Measurements from ENCODE around the gene PDE8B. TPM values are rescaled to one million over a fixed set of nuclear protein-coding genes. Genes with fewer than 3 reads are reported as not detected.
A peak's percentile ranks its signal among the peaks of the same experiment; 100 is the strongest.

PDE8B gene
- total RNA-seq, 2 donors from 2014 or later: 0.10 TPM; not detected in 1

DNA sequence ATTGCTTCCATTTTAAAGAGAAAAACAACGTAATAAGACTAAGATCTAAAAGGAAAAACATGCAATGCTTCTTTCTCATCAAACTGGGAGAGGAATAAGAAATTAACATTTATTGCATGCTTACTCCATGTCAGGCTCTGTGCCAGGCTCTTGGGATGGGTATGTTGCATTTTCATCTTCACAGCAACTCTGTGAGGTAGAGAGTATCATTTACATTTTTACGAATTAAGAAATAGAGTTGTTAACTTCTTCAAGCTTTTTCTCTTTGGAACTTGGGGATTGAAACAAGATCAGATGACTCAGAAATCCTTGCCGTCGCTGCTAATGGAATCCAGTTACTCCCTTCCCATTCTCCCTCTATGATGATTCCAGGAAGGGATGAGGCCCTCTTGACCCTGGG is 39.5 kb downstream of the PDE8B start:
- DNase-seq (ENCODE audit: low spot score in 2 of 2): no peak
- no peak overlapping the region for H3K27ac Mint-ChIP-seq
- H3K9me3 Mint-ChIP-seq: no peaks in the 10 kb centered on the region
- H3K36me3 Mint-ChIP-seq: no peaks in the 10 kb centered on the region
- ATAC-seq: no peak

DNA sequence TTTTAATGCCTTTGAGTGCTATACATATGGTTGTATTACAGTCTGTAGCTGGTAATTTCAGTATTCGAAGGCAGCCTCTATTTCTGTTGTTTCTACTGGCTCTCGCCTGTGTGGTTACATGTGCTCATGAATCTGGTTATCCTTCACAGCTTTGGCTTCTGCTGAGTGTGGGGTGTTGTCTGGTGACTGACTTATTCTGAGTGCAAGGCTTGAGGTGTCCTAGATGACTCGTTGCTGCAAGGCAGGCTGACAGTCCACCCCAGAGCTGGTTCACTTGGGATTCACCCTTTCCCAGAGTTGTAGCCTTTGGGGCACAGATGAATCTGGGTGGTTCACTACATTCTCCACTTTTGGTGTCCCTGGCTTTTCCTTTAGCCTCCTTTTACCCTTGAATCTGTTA is 41.4 kb downstream of the PDE8B start:
- Mint-ChIP-seq H3K36me3 (no peaks in the 10 kb centered on the region), H3K9me3 (no peaks in the 10 kb centered on the region), H3K27ac (no peak overlapping the region)
- no peak for DNase-seq (ENCODE audit: low spot score in 2 of 2)
- peak in 1 of 2 donors; percentile 38 for ATAC-seq

DNA sequence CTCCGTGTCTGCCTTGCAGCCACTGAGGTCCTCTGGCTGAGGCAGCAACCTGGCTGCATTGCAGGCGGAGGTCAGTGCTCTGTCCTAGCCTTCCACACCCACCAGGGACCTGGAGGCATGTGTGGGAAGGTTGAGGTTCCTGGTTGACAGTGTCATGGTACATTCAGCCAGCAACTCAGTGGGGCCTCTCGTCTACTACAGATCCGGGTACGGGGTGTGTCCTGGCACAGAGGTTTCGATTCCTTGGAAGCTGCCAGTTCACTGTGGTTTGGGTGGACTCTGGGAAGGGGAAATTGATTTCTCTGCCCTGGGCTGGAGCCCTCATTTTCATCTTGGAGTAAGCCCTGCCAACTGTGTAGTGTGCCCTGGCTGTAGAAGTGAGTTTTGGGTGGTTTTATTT is 45.1 kb downstream of the PDE8B start:
- Mint-ChIP-seq H3K9me3 (no peaks in the 10 kb centered on the region), H3K36me3 (no peaks in the 10 kb centered on the region), H3K27ac (no peak overlapping the region)
- ATAC-seq: no peak
- no peak for DNase-seq (ENCODE audit: low spot score in 2 of 2)

DNA sequence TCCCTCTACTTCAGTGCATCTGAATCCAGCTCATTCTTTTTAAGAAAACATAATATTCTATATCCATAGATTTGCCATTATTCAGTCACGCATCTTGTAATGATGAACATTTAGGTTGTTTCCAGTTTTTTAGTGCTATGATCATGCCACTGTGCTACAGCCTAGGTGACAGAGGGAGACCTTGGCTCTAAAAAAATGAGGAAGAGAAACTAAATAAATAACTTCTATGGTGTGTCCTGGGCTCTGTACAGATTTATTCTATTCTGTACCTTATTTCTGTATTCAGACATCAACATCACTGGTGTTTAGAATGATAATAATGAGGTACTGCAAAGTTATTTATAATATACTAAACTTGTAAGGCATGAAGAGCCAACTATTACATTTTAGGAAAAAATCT is 45.9 kb downstream of the PDE8B start:
- no peaks in the 10 kb centered on the region for H3K9me3 Mint-ChIP-seq
- no peak for DNase-seq (ENCODE audit: low spot score in 2 of 2)
- no peak for ATAC-seq
- no peaks in the 10 kb centered on the region for H3K36me3 Mint-ChIP-seq
- no peak overlapping the region for H3K27ac Mint-ChIP-seq

DNA sequence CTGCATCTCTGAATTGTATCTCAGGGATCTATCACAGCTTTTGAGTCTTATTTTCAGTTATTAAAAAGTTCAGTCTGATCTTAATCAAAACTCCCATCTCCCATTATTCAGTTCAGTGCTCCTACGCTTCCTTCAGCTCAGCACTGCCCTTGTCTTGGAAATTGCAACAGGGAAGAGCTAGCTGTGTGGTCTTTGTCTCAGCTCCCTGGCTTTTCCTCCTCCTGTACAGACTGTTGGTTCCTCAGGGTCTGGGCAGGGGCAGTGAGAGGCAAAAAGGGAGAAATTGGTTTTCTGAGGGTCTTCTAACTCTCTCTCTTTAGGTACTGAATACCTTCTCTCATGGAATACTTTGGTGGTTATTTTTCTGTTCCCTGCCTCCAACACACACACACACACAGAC is 48.2 kb downstream of the PDE8B start:
- Mint-ChIP-seq H3K9me3 (no peaks in the 10 kb centered on the region), H3K27ac (no peak overlapping the region), H3K36me3 (no peaks in the 10 kb centered on the region)
- DNase-seq (ENCODE audit: low spot score in 2 of 2) (no peak), ATAC-seq (no peak)

GRCh38 chr5:77259476-77259875 is 49.0 kb downstream of the PDE8B start:
- DNase-seq (ENCODE audit: low spot score in 2 of 2) (no peak), ATAC-seq (peak; percentile 79 to 85)
- H3K36me3 Mint-ChIP-seq: no peaks in the 10 kb centered on the region
- peak overlapping the region in 1 of 2 donors; percentile 84 for H3K27ac Mint-ChIP-seq
- no peaks in the 10 kb centered on the region for H3K9me3 Mint-ChIP-seq

DNA sequence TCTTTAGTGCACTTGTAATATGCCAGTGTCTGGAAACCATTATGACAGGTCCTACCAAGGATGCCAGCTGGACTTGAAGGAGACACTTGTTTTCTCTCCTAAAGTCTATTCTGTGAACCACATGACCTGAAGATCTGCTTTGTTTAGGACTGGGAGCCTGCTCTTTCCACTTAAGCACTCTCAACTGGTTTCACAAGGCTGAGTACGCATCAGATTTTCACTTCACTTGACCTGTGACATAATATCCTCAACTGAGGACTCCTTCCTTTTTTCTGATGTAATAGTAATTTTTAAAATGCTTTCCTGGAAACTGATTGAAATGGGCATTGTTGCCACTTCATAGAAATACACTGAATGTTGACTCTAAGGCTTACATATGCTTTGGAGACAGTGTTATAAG is 52.2 kb downstream of the PDE8B start:
- Mint-ChIP-seq H3K36me3 (no peaks in the 10 kb centered on the region), H3K27ac (no peak overlapping the region), H3K9me3 (no peaks in the 10 kb centered on the region)
- ATAC-seq: no peak
- DNase-seq (ENCODE audit: low spot score in 2 of 2): no peak

DNA sequence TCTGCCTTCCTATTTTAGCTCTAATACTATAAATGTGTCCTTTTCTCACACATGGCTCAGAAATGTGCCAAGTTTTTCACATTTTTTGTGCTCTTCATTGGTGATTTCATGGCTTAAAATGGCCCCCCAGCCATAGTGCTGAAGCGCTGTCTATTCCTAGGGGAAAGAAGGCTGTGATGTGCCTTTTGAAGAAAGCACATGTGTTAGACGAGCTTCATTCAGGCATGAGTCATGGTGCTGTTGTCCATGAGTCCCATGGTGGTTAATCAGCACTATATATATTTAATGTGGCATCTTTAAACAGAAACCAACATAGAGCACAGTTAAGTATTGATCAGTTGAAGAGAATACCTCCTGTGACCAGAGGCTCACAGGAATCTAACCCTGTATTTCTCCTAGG is 55.8 kb downstream of the PDE8B start:
- Mint-ChIP-seq H3K9me3 (no peaks in the 10 kb centered on the region), H3K36me3 (no peaks in the 10 kb centered on the region), H3K27ac (no peak overlapping the region)
- DNase-seq (ENCODE audit: low spot score in 2 of 2) (no peak), ATAC-seq (no peak)

DNA sequence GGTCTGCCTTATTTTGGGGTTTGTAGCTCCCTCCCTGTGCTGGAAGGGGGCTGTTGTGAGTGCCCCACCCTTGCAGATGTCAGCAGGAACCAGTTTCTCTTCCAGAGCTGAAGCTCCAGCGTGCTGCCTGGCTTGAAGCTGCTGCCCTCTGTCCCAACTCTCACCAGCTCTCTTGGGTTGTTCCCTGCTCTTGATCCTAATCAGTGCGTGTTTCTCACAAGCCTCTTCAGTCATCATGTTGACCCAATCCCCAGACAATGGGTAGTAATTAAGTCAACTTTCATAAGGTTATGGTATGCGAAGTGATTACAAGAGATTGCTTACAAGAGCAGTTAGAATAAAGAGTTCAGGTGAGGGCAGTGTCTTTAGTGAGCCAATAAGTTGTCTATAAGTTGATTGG is 57.0 kb downstream of the PDE8B start:
- no peaks in the 10 kb centered on the region for H3K36me3 Mint-ChIP-seq
- no peak overlapping the region for H3K27ac Mint-ChIP-seq
- DNase-seq (ENCODE audit: low spot score in 2 of 2): no peak
- no peaks in the 10 kb centered on the region for H3K9me3 Mint-ChIP-seq
- no peak for ATAC-seq

DNA sequence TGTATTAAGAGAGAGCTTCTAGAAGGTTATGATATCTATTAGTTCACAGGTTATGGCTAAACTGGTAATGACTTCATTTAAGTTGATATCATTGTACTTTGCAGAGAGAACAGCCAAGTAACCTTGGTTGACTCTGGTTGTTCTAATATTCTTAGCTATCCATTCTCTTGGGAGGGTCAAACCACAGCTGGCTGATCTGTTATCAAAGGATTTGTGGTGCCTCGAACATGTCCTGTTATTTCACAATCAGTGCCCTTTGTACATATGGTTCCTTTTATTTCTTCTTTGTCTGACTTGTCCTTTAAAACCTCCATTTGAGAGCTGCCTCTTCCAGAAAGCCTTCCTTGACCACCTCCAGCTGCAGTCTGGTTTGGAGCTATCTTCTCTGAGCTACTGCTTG is 61.7 kb downstream of the PDE8B start:
- H3K27ac Mint-ChIP-seq: no peak overlapping the region
- no peak for DNase-seq (ENCODE audit: low spot score in 2 of 2)
- no peaks in the 10 kb centered on the region for H3K36me3 Mint-ChIP-seq
- no peak for ATAC-seq
- H3K9me3 Mint-ChIP-seq: no peaks in the 10 kb centered on the region

DNA sequence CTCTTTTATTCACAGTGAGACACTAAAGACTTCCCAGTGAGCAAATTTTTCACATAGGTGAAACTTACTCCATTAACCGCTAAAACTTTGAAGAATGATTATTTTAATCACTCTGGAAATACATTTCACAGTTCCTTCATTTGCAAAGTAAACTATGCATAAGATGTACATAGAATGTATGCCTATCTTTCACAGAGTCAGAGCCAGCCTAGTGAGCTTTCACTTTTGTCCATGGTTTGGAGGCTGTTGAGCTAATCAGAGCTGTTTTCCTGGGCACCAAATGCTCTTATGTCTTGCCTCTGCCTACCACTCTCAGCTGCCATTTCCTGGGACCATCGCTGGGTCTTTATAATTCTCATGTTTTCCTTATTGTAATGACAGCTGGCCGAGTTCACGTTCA is 67.3 kb downstream of the PDE8B start:
- Mint-ChIP-seq H3K27ac (peak overlapping the region; percentile 11 to 50), H3K9me3 (no peaks in the 10 kb centered on the region), H3K36me3 (no peaks in the 10 kb centered on the region)
- ATAC-seq (peak in 1 of 2 donors; percentile 54), DNase-seq (ENCODE audit: low spot score in 2 of 2) (no peak)

DNA sequence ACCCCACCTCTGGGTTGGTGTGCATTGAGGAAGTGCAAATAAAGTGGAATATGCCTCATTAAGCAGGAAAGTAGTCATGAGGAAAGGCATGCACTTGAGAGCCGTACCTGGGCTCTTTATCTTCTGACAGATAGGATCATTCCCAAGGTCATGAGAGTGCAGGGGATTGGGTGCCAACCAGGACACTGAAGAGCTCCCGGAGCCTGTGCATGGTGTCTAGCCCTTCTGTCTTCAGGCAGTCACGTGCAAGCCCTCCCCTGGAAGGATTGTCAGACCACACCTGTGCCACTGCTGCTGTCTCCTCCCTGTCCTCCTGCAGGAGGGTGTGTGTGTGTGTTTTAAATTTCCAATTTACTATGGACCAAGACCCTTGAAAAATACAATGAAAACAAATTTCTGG is 69.6 kb downstream of the PDE8B start:
- no peak for ATAC-seq
- no peak for DNase-seq (ENCODE audit: low spot score in 2 of 2)
- Mint-ChIP-seq H3K27ac (no peak overlapping the region), H3K36me3 (no peaks in the 10 kb centered on the region), H3K9me3 (no peaks in the 10 kb centered on the region)

GRCh38 chr5:77281969-77282336 is 71.5 kb downstream of the PDE8B start:
- ATAC-seq: no peak
- no peak for DNase-seq (ENCODE audit: low spot score in 2 of 2)
- no peak overlapping the region for H3K27ac Mint-ChIP-seq
- H3K36me3 Mint-ChIP-seq: no peaks in the 10 kb centered on the region
- H3K9me3 Mint-ChIP-seq: no peaks in the 10 kb centered on the region

DNA sequence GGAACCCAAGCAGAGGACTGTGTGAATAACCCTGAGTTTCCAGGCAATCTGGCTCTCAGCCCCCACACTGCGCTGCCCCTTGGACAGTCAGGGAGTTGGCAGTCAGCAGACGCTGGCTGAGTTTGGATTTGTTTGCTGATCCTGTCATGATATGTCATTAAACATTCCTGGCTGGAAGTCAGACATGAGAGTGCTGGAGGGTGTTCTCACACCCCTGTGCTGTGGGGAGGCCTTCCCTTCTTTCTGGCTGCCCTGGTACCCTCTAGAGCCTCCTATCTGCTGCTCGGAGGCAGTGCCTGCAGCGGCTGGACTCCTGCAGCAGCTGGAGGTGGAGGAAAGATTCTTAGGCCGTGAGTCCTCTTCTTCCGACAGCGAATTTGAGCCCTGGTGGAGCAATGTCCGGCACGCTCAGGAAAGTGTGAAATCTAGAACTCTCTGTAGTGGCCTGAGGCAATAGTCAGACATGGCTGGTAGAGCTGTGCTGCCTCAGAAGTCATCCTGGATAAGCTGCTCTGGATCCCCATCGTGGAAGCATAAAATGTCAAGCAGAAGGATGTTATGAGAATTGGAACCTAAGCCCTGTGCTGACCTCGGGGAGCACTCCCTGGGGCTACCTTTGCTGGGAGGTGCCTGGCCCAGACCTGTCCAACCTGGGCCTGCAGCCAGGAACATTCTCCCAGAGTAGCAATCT is 72.0 kb downstream of the PDE8B start:
- H3K27ac Mint-ChIP-seq: no peak overlapping the region
- ATAC-seq (no peak), DNase-seq (ENCODE audit: low spot score in 2 of 2) (no peak)
- no peaks in the 10 kb centered on the region for H3K36me3 Mint-ChIP-seq
- no peaks in the 10 kb centered on the region for H3K9me3 Mint-ChIP-seq

DNA sequence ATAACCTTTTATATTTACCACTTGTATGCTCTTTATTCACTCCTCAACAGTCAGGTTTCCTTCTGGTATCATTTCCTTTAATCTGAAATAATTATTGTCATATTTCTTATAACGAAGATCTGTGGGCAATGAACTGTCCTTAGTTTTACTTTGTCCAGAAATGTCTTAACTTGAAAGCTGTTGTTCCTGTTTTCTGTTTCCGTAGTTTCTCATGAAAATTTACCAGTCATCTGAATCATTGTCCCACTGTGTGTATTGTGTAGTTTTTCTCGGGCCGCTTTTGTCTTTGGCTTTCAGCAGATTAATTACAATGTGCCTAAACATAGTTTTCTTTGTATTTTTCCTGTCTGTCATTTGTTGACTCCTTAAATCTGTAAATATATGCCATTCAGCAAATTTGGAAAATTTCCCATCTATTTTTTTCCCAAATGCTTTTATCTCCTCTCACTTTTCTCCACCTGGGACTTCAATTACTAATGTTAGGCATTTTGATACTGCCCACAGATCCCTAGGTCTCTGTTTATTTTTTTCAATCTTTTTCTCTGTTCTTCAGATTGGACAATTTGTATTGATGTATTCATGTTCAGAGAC is 74.9 kb downstream of the PDE8B start:
- Mint-ChIP-seq H3K27ac (no peak overlapping the region), H3K36me3 (no peaks in the 10 kb centered on the region), H3K9me3 (no peaks in the 10 kb centered on the region)
- ATAC-seq (no peak), DNase-seq (ENCODE audit: low spot score in 2 of 2) (no peak)

DNA sequence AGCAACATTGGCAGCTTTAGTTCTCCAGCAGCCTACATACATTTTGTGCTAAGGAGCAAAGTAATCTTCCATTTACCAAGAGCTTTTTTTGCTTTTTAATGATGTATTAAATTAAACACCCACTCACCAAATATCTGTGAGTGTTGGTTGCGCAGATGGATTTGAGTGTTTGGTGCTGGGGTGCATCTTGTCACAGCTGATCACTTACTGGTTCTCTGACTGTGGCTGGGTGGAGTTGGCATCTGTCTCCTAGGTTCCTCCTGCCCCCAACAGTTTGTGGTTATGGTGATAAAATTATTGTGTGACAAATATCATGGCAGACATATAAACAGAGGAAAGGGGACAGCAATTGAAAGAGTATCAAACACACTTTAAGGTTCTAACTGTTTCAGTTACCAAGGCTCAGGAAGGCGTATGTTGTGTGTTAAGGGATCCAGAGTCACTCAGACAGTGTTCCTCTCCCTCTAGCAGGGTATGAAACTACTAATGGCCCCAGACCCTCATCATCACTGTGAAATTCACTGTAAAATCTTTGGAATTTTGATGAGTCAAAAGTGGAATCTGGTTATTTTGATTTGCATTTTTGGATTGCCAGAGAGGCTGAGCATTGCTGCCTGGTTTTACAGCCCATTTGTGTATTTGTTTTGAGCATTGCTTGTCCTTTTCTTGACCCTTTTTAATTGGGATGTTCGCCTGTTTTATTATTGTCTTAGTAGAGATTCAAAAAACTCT is 81.7 kb downstream of the PDE8B start:
- ATAC-seq: no peak
- Mint-ChIP-seq H3K27ac (no peak overlapping the region), H3K36me3 (no peaks in the 10 kb centered on the region), H3K9me3 (peaks cover 0 to 4% of the 10 kb centered on the region in 2 donors)
- no peak for DNase-seq (ENCODE audit: low spot score in 2 of 2)

DNA sequence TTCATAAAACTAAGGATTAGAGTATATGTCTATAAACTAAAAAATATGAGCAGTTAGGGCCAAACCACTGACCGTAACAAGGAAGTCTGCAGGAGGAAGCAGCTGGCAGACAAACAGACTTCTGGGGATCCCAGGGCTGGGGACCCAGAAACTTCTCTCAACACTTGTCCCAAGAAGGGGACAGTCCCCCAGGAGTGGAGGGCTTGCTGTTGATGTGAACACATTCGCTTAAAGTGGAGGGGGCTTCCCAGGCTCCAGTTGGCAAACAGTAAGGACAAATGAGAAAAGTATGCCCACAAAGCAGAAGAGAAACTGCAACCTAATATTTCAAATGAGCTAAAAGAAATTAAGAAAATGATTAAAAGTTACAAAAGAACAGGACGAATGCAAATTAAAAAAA is 83.7 kb downstream of the PDE8B start:
- DNase-seq (ENCODE audit: low spot score in 2 of 2) (no peak), ATAC-seq (no peak)
- no peaks in the 10 kb centered on the region for H3K36me3 Mint-ChIP-seq
- no peak overlapping the region for H3K27ac Mint-ChIP-seq
- H3K9me3 Mint-ChIP-seq: peaks cover 0 to 12% of the 10 kb centered on the region in 2 donors

- Mint-ChIP-seq H3K27ac (no peak overlapping the region), H3K36me3 (no peaks in the 10 kb centered on the region), H3K9me3 (peaks cover 0 to 12% of the 10 kb centered on the region in 2 donors)
- ATAC-seq: no peak
- no peak for DNase-seq (ENCODE audit: low spot score in 2 of 2)
Measured at GRCh38 chr5:77295863-77296378, 85.4 kb downstream of the PDE8B start.

Data from activated naive CD4-positive, alpha-beta T cell treated with anti-CD3 and anti-CD28 coated beads, Interleukin-2, amount 50 U/mL, for 72 hours (primary cell).